Fibroblast of skin of left biceps (primary cell): ENCODE results near the gene MTX2.
"Not testable (repeated sequence)": the region's sequence is repeated elsewhere in the genome, so short reads cannot be mapped to it uniquely, and the experiment has no call there.

Experiments
- DNase-seq, 2 experiments: peaks; one replicate each; pipeline ENCODE4 v3.0.0-alpha.2; 2013; ENCODE audit warnings: low read depth in 2 of 2

The MTX2 gene

GRCh38 chr2:176285321-176285720, 16.1 kb downstream of the MTX2 start:
- no peak for DNase-seq

- DNase-seq, result no peak
These were observed 22.1 kb downstream of the MTX2 start for GRCh38 chr2:176291335-176291734.

DNA sequence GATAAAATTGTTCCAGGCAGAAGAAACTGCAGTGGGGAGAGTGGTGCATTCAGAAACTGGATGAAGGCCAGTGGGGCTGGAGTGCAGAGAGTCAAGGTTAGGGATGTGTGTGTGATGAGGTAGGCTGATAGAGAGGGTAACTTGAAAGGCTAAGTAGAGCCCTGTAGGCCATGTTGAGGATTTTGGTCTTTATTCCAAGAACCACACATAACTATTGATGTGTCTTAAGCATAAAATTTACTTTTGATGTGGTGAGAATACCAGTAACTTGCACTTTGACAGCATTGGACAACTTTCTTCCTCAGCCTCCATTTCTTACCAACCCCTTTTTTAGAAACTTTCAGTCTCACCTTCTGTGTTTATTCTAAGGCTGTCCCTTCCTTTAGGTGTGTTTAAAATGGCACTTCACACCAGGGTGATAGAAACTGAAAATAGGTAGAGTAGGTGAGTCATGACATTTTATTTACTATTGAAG, 22.6 kb downstream of the MTX2 start:
- DNase-seq, result no peak

DNA sequence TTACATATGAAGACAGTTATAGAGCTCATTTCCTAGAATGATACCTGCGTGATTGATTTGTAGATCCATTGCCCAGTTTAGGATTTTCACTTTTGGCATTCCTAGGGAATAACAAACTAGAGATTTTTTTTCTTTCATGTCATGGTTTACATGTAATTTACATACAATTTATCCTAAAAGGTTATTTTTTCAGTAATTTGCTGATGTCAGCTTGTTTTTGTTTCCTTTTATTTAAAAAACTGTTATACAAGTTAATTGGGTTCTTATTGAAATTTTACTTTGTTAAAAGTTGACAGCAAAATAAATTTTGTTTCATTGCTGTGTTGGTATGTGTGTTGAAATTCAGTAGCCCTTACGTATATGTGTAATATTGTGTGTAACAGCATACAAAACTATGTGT, 23.4 kb downstream of the MTX2 start:
- no peak for DNase-seq

GRCh38 chr2:176293334-176293733, 24.1 kb downstream of the MTX2 start:
- DNase-seq, result no peak

DNA sequence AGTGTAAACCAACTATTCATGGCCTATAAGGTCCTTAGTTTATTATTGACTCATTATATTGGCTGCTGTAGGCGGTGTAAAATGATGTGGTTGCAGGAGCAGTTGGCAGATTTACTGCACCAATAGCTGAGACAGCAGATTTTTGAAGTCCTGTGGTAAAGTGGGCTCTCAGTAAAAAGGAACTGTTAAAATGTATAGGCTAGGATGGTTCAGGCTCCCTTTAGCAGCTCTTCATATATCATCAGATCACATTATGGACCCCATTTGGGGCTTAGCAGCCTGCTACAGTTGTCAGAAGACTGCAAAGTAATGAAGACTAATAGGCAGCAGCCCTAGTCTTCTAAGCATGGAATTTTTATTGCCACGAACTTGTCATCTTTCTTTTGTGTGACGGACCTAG, 27.8 kb downstream of the MTX2 start:
- DNase-seq, result peak in 1 of 2 experiments; percentile 32

DNA sequence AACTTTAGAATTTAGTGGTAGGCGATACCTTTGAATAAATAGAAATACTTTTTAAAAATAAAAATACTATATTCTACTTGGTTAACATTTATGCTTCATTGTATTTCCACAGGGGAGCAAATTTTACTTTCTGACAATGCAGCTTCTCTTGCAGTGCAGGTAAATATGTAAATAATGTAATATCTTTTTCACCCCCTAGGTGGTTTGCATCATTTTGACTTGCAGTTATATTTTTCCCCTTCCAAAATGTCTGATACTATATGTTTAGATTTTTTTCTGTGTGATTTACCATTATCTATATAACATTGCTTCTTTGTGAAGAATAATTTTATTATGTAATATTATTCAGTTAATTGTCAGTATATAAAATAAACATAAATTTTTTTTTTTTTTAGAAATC, 28.5 kb downstream of the MTX2 start:
- no peak for DNase-seq

GRCh38 chr2:176306020-176306419, 36.8 kb downstream of the MTX2 start:
- not testable (repeated sequence) for DNase-seq

- peak in 1 of 2 experiments; percentile 4 for DNase-seq
These were observed 48.0 kb downstream of the MTX2 start for GRCh38 chr2:176317199-176317598.

DNA sequence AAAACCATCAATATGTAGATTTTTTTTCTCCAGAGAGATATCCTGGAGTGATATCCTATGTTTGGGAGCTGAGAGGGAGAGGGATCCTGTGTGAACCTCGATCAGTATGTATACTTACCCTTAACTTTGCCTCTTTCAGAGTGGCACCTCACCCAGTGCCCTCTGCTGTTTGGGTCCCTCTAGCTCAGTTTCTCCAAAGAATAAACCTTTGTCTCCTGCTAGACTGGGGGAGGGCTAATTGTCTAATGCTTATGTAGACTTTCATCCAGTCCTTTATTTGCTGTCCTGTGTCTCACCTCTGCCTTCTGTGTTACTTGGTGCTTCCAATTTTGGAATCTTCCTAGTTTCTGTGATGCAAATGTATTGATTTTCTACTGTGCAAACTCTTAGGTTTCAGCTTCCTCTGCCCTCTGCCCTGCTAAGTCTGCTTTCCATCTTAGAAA, 48.4 kb downstream of the MTX2 start:
- no peak for DNase-seq

DNA sequence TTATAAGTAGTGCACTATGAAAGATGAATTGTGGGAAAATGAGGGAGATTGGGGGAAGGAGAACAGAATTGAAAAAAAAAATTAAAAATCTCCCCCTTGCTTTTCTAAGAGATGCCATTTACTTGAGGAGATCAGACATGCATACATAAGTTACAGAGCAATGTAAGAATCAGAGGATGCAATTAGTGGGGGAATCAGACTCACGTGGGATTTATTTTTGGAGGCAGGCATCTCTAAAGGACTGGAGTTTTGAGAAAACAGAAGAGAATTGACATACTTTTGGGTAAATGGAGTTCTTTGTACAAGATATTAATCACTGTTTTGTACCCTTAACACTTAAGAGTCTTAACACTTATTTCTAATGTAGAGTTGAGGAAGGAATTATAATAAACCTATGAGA, 52.7 kb downstream of the MTX2 start:
- DNase-seq, result no peak

- DNase-seq, result no peak
These were observed 55.6 kb downstream of the MTX2 start for GRCh38 chr2:176324862-176325261.

- no peak for DNase-seq
These were observed 56.5 kb downstream of the MTX2 start for GRCh38 chr2:176325732-176326131.

DNA sequence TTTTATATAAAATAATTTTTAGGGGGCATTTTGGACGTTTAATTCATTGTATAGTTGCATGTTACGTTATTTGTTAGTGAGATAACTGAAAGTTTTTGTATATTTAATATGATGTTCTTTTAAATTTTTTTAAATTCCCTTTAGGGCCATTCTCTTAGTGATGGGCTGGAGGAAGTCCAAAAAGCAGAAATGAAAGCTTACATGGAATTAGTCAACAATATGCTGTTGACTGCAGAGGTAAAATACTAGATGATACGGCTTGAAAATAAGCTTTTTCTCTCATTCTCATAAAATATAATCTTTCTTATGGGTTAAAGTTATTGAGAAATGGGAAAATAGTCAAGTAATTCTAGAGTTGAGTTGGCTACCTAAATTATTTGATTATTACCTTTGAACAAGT, 58.9 kb downstream of the MTX2 start:
- no peak for DNase-seq

GRCh38 chr2:176330612-176331011, 61.4 kb downstream of the MTX2 start:
- DNase-seq, result no peak

DNA sequence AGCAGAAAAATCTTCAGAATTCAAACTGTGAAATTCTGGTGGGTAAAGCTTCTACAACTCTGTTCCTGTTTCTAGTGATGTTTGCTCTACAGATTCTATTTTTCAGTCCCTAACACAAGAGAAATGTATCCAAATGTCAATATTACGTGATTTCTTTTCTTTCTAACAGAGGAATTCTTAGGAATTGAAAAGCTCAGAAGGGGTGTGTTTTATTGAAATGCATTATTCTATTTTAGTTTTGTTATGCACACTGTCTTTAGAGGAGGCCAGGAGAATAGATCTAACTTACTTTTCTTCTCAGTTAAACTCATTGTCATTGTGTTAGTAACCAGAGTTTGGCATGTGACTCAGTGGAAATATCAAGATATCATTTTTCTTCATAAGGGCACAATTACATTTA, 62.4 kb downstream of the MTX2 start:
- no peak for DNase-seq

DNA sequence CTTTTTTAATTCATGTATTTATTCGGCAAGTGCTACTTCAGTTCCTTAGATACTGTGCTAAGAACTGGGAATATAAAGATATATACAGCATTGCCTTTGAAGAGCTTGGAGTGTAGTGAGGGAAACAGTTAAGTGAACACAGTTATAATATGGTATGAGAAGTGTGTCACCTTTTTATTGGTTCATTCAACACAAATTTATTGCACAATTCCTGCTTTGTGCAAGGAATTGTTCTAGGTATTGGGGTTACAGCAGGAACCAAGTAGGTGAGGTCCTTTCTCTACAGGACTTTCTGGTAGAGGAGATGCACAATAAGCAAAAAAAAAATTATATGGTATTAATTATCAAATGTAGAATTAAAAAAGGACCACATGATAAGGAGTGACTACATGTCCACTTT, 65.5 kb downstream of the MTX2 start:
- DNase-seq, result no peak

- no peak for DNase-seq
These were observed 69.2 kb downstream of the MTX2 start for GRCh38 chr2:176338395-176338794.

- DNase-seq, result no peak
These were observed 70.0 kb downstream of the MTX2 start for GRCh38 chr2:176339208-176339607.

GRCh38 chr2:176356251-176356650, 87.0 kb downstream of the MTX2 start:
- DNase-seq, result no peak

GRCh38 chr2:176364273-176364977, 95.2 kb downstream of the MTX2 start:
- DNase-seq, result no peak

DNA sequence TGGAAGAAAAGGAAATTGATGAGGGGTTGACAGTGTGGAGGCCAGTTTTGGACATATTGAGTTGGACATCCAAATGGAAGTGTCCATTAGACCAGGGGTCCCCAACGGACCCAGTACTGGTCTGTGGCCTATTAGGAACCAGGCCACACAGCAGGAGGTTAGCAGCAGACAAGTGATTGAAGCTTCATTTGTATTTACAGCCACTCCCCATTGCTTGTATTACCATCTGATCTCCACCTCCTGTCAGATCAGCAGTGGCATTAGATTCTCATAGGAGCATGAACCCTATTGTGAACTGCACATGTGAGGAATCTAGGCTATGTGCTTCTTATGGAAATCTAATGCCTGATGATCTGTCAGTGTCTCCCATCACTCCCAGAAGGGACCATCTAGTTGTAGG, 99.1 kb downstream of the MTX2 start:
- no peak for DNase-seq

- DNase-seq, result no peak
These were observed 101.4 kb downstream of the MTX2 start for GRCh38 chr2:176370467-176371171.
